GM19395 (cell line): Measurements from ENCODE around the gene ELOVL5.

ENCODE experiments used
- ATAC-seq: cut with Tn5 transposase; IDR thresholded peaks from one replicate; pipeline ENCODE4 v1.9.1; 2021; ENCODE audit warnings: mild to moderate bottlenecking, moderate library complexity; ENCODE audit not compliant: unreplicated experiment

The ELOVL5 gene

DNA sequence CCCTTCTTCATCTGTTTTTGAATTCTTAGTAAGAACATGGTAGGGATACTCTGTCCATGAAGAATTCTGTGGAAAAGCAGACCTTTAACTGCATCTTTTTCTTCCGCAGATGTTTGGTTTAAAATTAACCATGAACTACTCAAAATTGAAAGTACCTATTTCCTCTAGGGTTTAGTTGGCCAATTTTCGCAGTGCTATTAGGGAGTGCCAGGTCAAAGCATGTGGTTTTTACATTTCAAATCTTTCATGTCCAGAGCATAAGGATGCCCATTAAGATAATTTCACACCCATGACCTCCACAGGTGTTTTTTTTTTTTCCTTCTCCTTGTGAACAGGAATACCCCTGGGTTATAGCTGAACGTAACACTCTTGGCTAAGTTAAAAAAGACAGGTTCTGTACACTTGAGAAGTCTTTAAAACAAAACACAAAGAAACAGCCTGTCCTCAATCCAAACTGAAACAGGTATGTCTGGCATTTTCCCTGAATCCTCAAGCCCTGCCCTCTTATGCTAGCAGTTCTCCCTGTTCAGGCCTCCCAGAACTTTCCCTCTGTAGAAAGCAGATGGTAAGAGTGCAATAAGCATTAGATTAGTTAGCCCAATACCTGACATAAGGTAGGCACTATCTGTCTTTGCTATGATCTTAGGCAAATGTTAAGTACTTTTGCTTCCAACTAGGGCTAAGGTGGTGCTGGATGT lies 67.1 kb downstream of the ELOVL5 start:
- peak; percentile 48 for ATAC-seq

DNA sequence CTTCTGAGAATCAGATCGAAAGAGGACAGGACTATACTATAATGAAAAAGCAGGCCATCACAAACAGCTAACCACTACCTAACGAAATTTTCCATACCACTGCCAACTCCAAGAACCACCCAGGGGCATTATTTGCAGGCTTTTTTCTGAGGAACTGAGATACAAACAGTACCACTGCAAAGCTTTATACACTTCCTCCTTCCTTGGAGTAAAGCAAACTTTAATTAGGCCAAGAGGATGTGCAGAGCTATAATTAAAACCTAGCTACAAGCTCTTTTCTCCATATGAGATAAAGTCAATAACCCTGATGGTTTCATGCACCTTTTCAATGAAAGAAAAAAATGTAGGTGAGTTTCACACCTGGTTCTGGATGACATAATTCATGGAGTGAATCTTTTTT lies 68.5 kb downstream of the ELOVL5 start:
- no peak for ATAC-seq

DNA sequence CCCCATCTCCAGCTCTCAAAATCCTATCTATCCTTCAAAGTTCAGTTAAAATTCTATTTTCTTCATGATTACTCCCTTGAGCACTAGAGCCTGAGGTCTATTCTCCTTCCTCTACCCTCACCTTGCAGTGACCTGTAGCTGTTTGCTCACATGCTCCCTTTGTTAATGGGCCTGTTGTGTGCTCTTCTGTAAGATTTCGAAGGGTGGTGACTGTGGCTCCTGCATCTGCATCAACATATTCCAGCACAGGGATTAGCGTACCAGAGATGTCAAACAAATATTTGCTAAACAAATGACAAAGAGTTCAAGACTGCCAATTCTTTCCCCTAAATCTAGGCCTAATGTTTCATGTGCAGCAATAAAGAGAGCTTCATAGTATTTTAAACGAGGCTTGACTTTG lies 69.5 kb downstream of the ELOVL5 start:
- no peak for ATAC-seq

DNA sequence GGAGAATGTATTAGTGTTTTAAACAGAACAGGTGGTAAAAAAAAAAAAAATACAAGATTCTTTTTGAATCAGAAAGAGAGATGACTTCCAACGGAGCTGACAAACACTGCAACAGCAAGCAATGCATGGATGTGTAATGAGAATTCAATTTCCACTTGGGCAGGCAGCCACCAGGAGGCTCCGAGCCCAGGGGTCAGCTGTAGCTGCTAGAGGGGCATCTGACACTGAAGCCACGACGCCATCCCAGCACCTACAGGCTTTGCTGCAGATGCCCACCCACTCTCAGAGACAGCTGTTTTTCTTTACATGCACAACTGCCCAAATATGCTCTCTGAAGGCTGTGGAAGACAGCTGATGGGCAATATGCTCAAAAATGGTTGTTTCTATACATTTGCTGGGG lies 75.4 kb downstream of the ELOVL5 start:
- ATAC-seq, result no peak

DNA sequence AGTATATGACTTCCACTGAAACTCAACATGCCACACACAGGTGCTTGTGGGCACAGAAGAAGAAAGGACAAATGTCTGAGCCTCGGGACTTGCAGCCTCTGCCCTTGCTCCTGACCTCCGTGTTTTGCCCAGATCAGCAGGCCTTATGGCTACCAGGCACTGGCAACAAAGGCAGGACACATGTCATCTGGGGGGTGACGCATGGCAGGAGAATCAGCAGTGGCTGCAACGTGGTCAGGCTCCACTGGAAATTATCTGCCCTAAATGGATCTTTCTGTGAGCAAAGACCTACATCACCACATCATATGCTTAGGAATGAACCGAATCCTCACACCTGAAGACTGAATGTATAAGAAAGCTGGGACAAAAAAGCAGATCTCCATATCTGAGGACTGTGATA lies 78.9 kb downstream of the ELOVL5 start:
- ATAC-seq, result no peak

DNA sequence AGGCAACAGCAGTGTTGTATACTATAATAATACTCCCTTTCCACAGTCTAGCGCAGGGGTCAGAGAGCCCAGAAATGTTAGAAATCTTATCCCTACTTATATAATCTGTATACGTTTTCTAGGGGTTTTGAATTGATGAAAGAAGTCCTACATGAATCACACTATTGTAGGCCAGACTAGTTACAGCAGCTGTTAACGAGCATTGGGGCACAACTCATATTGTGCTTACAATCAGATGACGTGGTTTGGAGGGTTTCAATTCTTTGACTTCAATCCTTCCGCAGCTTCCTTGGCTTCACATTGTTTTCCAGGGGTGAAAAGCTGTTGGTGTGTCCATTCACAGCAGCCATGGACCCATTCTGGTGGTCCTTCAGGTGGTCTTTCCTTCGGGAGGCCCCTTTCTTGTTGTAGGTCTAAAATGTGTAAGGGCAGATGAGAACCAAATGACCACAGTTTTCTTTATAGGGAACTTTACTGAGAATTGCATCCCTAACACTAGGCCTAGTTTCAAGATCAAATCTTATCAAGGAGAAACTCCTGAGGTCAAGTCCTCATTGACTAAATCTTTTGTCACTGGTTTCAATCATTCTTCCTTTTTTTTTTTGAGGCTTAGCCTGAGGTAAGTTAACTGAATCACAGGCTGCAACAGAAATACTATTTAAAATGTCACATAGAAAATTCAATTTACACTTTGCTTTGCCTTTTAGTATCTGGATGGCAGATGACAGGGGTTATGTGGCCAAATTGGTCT lies 79.7 kb downstream of the ELOVL5 start:
- ATAC-seq, result no peak

DNA sequence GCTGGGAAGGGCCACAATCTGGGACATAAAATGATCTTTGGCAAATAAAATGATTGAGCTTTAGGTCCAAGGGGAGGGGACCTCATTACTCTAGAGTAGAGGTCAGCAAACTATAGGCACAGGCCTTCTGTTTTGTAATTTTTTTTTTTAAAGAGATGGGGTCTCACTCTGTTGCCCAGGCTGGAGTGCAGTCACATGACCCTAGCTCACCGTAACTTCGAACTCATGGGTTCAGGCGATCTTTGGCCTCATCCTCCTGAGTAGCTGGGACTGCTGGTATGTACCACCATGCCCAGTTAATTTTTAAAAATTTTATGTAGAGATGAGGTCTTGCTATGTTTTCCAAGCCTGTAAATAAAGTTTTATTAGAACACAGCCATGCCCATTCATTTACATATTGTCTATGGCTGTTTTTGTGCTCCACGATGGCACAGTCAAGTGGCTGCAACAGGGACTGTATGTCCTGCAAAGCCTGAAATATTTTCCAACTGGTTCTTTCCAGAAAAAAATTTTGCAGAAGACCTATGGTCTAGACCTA lies 82.1 kb downstream of the ELOVL5 start:
- ATAC-seq, result no peak

DNA sequence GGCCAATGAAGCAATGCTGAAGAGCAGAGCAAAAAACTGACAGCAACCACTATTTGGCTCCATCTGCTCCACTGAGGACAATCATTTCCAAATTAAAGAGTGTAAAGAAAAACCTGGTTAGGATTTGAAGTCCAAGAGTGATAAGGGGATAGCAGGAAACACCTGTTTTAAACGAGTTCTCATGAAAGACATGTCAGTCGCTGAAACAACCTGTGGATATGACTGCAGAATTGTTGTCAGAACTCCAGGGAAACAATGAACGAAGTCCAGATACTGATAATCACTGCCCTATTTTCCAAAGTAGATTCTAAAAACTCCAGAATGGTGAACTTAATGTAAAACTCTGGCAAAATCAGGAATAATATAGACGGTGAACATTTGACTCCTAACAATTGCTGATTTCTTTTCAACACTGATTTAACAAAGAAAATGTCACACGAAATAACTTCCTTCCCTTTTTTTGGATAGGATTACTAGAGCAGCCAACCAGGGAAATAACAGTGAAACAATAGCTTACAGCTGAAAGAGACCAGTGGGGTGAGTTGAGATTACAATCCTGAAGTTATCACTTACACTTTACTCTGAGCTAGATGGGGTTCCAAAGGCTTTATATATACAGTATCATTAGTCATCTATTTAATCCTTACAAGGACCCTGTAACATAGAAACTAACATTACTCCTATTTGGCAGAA lies 83.7 kb downstream of the ELOVL5 start:
- no peak for ATAC-seq

DNA sequence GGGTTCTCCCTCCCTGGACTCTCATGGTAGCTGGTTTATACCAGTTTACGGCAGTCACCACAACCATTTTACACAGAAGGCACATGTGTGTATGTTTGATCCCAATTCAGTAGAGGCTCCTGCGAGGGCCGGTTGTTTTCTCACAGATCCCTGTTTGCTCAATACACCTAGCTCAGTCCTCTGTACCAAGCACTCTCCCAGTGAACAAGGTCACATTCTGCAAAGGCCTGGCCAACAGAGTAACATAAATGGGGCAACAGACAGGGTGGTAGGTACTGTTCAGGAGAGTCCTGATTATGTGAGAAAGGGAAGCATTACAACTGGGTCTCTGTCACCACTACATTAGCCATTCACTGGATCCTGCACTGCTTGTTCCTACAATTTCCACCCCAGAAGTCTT lies 84.4 kb downstream of the ELOVL5 start:
- ATAC-seq, result no peak

DNA sequence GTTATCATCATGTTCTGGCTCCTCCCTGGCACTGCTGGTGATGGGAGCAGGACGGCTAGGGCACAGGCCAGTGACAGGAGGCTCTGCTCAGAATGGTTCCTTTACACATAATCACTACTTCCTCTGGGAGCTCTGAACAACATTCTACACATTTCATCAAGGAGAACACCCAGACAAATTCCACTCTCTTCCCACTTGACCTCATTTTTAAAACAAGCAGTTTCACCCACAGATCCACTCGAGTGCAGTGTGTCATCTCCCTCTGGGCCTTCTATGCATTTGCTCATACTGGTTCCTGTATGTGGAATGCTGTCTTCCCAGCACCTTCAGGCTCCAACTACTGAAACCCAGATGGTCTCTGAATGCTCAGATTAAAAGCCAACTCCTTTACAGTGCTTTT lies 84.8 kb downstream of the ELOVL5 start:
- no peak for ATAC-seq

DNA sequence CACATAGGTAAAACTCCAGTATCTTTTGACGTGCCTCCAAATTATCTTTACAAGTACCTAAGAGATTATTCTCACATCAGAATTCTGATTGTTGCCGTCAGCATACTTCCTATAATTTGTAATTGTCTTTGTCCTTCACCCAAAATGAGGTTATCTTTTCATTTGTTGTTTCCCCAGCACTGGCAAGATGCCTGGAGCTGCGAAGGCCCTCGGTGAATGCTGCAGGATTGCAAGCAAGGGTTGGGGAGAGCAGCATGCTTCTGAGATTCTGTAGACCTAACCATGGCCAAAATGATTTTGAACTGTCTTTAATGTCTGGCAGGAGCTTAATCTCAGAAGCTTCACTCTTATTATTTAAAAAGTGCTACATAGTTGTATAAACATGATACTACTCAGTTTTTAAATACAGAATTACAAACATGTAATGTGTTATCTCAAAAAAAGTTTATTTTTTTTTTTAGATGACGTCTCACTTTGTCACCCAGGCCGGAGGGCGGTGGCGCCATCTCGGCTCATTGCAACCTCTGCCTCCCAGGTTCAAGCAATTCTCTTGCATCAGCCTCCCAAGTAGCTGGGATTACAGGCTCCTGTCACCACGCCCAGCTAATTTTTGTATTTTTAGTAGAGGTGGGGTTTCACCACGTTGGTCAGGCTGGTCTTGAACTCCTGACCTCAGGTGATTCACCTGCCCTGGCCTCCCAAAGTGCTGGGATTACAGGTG lies 88.7 kb downstream of the ELOVL5 start:
- ATAC-seq, result no peak

DNA sequence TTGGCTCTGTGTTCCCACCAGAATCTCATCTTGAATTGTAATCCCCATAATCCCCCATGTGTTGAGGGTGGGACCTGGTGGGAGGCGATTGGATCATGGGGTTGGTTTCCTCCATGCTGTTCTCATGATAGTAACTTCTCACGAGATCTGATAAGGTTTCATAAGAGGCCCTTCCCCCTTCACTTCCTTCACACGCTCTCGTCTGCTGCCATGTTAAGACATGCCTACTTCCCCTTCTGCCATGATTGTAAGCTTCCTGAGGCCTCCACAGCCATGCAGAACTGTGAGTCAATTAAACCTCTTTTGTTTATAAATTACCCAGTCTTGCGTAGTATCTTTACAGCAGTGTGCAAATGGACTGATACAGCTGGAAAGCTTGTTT lies 90.0 kb downstream of the ELOVL5 start:
- ATAC-seq, result no peak

DNA sequence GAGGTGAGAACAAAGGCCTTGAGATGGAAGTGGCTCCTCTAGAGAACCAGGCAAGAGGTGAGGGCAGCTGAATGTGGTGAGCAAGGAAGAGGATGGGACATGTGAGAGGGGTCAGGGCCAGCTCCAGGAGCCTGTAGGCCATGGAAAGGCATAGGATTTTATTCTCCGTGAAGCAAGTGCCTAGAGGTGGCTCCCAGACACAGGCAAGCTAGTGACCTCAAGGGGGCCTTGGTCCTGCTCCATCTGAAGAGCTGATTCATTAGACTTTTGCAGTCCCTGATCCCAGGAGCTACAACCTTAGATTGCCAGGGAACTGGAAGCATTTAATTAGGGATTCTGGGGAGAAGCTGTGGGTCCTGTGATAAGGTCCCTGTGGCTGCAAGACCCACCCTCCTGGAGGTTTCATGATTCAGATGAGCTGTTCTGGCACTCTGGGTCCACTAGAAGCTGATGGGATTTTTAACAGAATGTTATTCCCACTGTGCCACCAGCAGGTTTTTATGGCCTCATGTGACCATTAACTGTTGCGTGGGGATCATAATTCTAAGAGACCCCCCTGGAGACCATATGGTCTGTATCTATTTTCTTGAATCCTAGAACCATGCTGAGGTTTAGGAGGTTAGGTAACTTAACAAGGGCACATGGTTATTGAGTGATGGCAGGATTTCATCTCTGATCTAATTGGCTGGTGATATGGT lies 90.5 kb downstream of the ELOVL5 start:
- ATAC-seq, result no peak

DNA sequence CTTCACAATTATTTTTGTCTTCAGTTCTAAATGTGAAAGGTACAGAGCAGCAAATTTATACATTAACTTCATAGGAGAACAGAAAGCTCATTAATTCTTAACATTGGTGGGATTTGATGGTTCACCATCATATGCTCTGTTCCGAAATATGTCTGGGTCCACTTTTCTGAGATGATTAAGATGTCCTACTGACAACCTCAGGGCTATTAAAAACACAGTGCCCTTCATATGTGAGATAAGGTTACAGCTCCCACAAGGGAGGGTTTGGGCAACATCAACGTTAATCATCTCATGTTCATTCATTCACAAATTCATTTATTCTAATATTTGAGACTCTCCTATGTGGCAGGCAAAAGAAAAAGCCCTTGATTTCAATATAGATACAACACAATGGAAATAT lies 91.2 kb downstream of the ELOVL5 start:
- no peak for ATAC-seq

DNA sequence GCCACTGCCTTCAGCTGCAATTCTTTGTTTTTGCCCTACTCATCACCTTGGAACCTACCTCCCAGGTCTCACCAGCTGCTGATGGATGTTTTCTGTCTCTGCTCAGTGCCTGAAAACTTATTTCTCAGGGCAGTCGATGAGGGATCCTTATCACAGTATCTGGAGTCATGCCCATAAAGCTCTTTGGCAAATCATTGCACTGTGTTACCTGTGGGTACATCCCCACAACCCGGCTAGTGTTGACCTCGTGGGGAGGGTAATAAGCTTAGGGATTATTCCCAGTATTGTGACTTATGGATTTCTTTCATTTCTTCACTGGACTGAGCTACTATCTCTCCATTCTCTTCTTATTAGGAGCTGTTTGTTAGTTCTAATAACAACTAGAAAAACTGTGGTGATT lies 91.7 kb downstream of the ELOVL5 start:
- no peak for ATAC-seq

DNA sequence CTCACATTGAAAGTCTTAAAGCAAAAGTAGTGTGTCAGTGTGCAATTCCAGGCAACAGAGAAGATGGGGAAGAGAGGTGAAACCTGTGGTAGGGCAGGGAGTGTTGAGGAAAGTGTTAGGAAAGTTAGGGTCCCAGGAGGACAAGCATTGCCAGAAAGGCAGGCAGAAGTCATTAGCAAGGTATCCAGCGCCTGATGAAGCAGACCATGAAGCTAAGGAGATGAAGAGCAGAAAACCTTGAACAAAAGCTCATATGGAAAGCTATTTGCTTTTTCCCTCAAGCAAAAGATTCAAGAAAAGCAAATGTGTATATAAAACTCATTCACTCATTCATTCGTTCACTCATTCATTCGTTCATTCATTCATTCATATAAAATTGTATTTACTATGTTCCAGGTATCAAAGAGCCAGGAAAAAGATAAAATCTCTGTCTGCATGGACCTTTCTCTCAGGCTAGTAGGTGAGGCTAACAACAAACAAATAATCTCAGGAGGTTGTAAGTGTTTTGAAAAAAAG lies 96.5 kb downstream of the ELOVL5 start:
- no peak for ATAC-seq

DNA sequence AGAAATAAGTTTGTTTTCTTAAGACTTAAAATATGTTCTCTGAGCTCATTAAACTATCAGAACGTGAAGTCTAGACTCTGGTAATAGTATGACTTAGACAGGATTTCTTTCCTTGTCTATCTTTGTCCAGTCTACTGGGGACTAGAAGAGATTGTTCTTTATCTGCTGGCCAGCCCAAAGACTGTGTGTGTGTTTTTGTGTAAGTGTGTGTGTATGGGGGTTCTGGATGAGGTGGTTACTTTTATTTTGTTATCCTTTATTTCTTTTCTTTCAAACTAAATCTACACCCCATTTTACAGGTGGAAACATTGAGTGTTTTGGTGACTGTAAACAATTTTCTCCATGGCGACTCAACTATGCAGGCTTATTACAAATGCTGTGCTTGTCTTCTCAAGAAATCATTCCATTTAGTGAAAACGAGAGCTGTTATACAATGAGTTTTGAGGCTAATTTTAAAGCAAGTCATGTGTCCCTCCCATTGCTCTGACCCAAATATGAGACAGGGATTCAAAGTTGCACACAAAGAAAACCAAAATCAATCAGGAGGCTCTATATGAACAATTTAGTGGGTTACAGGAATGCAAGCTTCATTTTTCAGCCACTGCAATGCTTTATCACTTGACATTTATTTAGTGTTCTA lies 97.6 kb downstream of the ELOVL5 start:
- ATAC-seq, result no peak

DNA sequence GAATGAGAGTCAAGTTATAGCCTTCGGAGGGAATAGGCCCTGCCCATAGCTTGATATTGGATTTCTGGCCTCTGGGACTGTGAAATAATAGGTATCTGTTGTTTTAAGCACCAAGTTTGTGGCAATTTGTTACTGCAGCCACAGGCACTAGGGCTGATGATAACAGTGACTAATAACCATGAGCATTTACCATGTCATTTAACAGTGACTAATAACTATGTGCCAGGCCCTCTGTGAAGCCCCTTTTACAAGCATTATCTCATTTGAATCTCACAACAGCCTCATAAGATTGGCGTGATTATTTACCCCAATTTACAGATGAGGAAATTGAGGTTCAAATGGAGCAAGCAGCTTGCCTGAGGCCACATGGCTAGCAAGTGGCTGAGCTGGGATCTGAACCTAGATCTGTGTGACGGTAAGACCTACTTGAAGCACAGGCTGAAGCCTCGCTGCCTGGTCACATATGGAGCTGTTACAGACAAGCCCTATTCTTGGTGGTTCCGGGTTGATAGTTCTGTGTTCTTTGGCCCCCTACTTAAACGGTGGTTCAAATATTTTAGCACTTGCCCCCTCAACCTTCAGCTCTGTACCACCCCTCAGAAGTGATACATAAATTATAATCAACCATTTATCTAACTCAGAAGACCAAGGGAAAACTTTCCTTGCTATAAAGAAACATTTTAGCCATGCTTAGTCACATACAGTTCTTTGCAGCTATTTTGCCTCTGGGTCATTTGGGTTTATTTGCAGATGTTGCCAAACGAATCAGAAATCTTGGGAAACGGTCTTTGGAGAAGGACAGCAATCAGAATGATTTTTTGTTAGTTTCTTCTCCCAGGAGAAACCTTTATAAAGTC lies 98.3 kb downstream of the ELOVL5 start:
- no peak for ATAC-seq

DNA sequence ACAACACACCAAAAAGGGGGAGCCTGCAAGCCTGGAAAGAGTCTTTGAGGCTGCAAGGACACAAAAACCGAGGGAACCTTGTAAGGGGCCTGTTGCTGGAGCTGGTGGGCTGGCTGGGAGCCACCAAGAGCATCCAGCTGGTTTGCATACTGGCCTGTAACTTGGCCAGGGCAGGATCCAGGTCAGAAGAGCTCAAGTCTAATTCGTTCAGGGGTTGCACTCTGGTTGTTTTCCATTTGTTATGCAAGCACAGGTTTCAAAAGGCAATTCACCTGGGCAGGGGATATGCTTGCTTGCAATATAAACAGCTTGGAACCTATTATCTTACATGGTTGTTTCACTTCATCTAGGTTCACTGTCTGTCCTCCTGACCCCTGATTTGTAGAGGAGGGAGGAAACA lies 101.8 kb downstream of the ELOVL5 start:
- no peak for ATAC-seq
